GM10248 (cell line): ENCODE measurements around the gene SPIN2A.
"Not testable (repeated sequence)": the region's sequence is repeated elsewhere in the genome, so short reads cannot be mapped to it uniquely, and the experiment has no call there.

Experiments used
- CTCF ChIA-PET: fragments of 300-600 bp; sonication (Branson Sonifier 250); formaldehyde crosslinking; extraction: SDS; loops from one replicate; lab custom pipeline; 2021; ENCODE audit warnings: antibody characterized with exemption; lab: Yijun Ruan, JAX
- POLR2A ChIA-PET: fragments of 350-650 bp; sonication (Branson Sonifier 250); formaldehyde crosslinking; extraction: SDS; loops from one replicate; lab custom pipeline; 2020; ENCODE audit warnings: antibody characterized with exemption; lab: Yijun Ruan, JAX
- DNase-seq: peaks from one replicate; pipeline ENCODE4 v3.0.0; 2012; ENCODE audit errors: extremely low spot score
- CTCF ChIP-seq: IDR thresholded peaks from 2 replicates; pipeline ENCODE4 v1.5.1; 2012; ENCODE audit warnings: mild to moderate bottlenecking, low read depth; ENCODE audit errors: extremely low read depth, missing control alignments, control extremely low read depth

The SPIN2A gene

DNA sequence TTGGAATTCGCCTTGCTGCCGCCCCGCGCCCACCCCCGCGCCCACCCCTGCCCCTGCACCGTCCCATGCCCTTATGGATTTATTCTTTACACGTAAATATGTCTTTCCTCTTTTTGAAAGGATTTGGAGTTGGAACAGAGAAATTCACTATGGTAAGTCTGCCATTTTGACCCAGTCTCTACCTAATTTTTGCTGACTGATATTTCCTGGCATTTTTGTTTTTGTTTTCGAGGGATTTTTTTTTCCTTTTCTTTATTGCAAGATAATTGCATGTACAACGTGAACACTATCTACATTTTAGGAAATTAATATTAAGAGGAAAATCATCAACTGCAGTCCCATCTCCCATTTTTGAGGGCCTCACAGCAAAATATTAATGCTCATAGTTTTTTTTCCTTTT is 15.4 kb downstream of the SPIN2A start:
- no peak for TF ChIP-seq CTCF
- ChIA-PET POLR2A (no interaction called here), CTCF (no interaction called here)
- DNase-seq, result no peak

- ChIA-PET POLR2A (no interaction called here), CTCF (no interaction called here)
- peak; percentile 88 for DNase-seq
Measured at GRCh38 chrX:57121162-57121755, 15.9 kb downstream of the SPIN2A start, which contains the start of gene SPIN2B. Gene SPIN2B (minus strand): TSS chrX:57121548.

DNA sequence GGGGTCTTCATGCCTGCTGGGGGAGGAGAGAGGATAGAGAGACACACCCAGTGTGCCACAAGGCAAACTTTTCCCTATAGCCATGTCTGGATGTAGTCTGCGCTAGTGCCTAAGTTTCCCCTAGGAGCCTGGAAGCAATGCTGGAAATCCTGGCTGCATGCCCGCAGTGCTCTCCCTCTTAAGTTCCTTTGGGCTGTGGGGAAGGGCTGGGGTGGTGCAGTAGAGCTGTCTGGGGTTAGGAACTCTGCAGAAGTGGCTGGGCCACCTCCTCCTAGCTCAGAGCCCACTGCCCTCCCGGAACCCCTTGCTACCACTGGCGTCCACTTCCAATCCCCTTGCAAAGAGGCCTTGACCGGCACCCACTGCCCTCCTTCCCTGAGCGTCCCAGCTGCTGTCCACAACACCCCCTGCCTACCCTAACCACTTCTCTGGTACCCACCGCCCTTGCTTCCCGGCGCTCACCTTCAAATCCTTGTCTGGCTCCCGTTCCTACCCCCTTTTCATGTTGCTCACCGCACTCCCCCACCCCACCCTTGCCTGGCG is 16.5 kb downstream of the SPIN2A start:
- POLR2A ChIA-PET, CTCF ChIA-PET, DNase-seq: not testable (repeated sequence)

More at GRCh38 chrX:57121162-57121755, 15.9 kb downstream of the SPIN2A start, which contains the start of gene SPIN2B:
- TF ChIP-seq CTCF, result no peak

DNA sequence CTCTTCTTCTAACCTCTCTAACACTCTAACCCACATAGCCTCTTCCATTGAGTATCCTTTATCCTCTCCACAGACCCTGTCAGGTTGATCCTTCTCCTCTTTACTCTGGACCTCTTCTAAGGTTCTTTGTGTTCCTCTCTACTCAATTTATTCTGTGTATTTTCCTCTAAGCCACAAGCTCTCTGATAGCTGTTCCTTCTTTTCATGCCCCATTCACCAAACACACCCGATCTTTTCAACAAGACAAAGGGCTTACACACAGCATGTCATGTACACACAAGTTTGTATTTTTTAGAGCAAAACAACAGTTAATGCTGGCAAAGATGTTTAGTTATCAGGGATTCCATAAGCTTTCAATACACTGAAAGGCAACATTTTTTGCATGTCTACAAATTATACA is 17.8 kb downstream of the SPIN2A start:
- TF ChIP-seq CTCF, result no peak
- POLR2A ChIA-PET, result no interaction called here
- no peak for DNase-seq
- CTCF ChIA-PET, result no interaction called here

GRCh38 chrX:57117566-57117965 is 19.6 kb downstream of the SPIN2A start:
- CTCF ChIA-PET, POLR2A ChIA-PET, DNase-seq: not testable (repeated sequence)

DNA sequence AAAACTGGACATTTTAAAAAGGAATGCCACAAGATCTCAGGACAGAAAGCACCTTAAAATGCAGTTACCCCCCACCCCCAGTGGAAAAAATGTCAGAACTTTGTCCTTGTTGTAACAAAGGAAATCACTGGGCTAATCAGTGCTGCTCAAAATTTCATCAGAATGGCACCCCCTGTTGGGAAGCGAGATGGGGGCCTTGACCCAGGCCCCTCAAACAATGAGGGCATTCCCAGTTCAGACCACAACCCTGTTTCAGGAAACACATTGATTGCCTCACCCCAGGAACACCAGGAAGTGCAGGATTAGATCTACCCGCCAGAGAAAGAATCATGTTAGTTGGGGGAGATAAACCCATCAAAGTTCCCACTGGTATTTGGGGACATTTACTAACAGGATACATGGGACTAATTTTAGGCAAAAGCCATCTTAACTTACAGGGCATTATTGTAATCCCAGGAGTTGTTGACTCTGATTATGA is 32.2 kb downstream of the SPIN2A start:
- no peak for TF ChIP-seq CTCF
- CTCF ChIA-PET, result interaction anchor here (1.8 kb wide), 1 partner anchor 10 kb away, joined by 5 read pairs; no protein-coding TSS in a partner anchor
- POLR2A ChIA-PET, result no interaction called here
- DNase-seq, result no peak

GRCh38 chrX:57104406-57104805 is 32.8 kb downstream of the SPIN2A start:
- ChIA-PET CTCF (no interaction called here), POLR2A (no interaction called here)
- TF ChIP-seq CTCF, result no peak
- no peak for DNase-seq

GRCh38 chrX:57103489-57103888 is 33.7 kb downstream of the SPIN2A start:
- TF ChIP-seq CTCF, result no peak
- DNase-seq, result no peak
- CTCF ChIA-PET, result no interaction called here
- POLR2A ChIA-PET, result no interaction called here

DNA sequence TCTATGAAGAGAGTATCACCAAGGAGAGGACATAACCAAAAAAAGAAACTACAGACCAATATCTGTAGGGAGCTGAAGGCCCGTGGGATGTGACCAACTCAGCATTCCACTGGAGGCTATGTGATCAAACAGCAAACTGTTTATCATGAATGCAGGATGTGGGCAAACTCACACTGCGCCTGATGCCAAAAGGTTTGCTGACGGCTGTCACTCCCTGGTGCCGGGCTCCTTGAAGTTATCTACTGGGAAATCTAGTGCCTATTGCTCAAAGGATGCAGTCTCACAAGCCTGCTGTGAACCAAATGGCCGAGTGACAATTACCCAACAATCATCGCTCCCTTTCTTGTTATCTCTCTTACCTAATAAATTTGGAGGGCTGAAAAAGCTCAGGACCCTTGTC is 34.3 kb downstream of the SPIN2A start:
- CTCF ChIA-PET, POLR2A ChIA-PET, DNase-seq: not testable (repeated sequence)
